ENCODE results near the gene SH2B3. TPM values are rescaled to one million over a fixed set of nuclear protein-coding genes. Genes with fewer than 3 reads are reported as not detected.
A peak's percentile ranks its signal among the peaks of the same experiment; 100 is the strongest.

The SH2B3 gene
- total and polyA plus RNA-seq, 2 experiments from 2014 or later, result 8.1 to 59.3 TPM

DNA sequence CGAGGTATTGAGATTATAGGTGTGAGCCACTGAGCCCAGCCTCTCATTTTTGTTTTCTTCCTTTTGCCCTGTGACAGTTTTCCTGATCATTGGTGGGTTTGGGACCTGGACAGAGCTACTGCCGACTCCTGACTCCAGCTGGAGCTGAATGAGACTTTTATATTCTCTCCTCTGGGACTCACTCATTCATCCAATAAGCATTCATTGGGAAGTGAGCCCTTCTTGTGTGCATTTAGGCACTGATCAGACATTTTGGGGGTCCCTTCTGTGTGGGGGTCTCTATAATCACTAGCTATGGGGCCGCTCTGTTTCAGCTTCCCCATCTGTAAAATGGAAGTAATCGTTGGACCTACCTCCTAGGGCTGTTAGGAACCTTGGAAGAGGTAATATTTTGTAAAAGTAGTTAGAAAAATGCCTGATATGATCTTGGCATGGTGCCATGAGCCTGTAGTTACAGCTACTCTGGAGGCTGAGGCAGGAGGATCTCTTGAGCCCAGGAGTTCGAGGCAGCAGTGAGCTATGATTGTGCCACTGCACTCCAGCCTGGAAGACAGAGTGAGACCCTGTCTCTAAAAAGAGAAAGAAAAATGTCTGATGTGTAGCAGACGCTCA is 7.2 kb downstream of the SH2B3 start:
- Histone ChIP-seq H3K36me3 (ENCODE audit: insufficient read depth) (no peaks in the 10 kb centered on the region), H3K27me3 (ENCODE audit: insufficient read depth) (no peaks in the 10 kb centered on the region), H2AFZ (no peak overlapping the region), H3K9me2 (ENCODE audit: insufficient read depth) (no peaks in the 10 kb centered on the region), H3F3A (replicated peaks; ENCODE audit: low read depth) (peaks cover 11% of the 10 kb centered on the region; the same call in 1 of the 2 replicates), H3K4me3 (peak overlapping the region; percentile 26), H4K20me1 (replicated peaks; ENCODE audit: insufficient read depth) (peaks cover 52% of the 10 kb centered on the region), H3K79me2 (replicated peaks; ENCODE audit: insufficient read depth) (peaks cover 100% of the 10 kb centered on the region), H3K4me1 (ENCODE audit: insufficient read depth) (peaks cover 63% of the 10 kb centered on the region), H3K27ac (ENCODE audit: low read depth) (peak overlapping the region; percentile 90), H3K4me2 (peak overlapping the region; percentile 69)
- Mint-ChIP-seq H3K27ac (peak overlapping the region; percentile 44), H3K4me3 (peak overlapping the region; percentile 14; the same call in 1 of the 3 replicates), H3K4me1 (peaks cover 66% of the 10 kb centered on the region), H3K36me3 (ENCODE audit: low read depth) (peaks cover 18% of the 10 kb centered on the region), H3K9me3 (no peaks in the 10 kb centered on the region), H3K27me3 (ENCODE audit: insufficient read depth, low read depth, poor library complexity) (peaks cover 16% of the 10 kb centered on the region)
- DNase-seq (ENCODE audit: low spot score) (no peak), ATAC-seq (no peak)
- TF ChIP-seq ETS1 (IDR thresholded peaks at IDR 0.05), result no peak
- no peak for TF ChIP-seq CREB1 (CRISPR knock-in tag; IDR thresholded peaks at IDR 0.05; ENCODE audit: low read depth)
- no peak for TF ChIP-seq NANOG (IDR thresholded peaks at IDR 0.05; ENCODE audit: borderline replicate concordance)
- TF ChIP-seq, protein P1, sequence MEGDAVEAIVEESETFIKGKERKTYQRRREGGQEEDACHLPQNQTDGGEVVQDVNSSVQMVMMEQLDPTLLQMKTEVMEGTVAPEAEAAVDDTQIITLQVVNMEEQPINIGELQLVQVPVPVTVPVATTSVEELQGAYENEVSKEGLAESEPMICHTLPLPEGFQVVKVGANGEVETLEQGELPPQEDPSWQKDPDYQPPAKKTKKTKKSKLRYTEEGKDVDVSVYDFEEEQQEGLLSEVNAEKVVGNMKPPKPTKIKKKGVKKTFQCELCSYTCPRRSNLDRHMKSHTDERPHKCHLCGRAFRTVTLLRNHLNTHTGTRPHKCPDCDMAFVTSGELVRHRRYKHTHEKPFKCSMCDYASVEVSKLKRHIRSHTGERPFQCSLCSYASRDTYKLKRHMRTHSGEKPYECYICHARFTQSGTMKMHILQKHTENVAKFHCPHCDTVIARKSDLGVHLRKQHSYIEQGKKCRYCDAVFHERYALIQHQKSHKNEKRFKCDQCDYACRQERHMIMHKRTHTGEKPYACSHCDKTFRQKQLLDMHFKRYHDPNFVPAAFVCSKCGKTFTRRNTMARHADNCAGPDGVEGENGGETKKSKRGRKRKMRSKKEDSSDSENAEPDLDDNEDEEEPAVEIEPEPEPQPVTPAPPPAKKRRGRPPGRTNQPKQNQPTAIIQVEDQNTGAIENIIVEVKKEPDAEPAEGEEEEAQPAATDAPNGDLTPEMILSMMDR (conservative IDR thresholded peaks at IDR 0.05; ENCODE audit: low read depth in 2 of 2), result no peak
- no peak for TF ChIP-seq ZNF462 (CRISPR knock-in tag; IDR thresholded peaks at IDR 0.05)
- TF ChIP-seq STAT1 (IDR thresholded peaks at IDR 0.05; ENCODE audit: unreplicated experiment), result no peak
- no peak for TF ChIP-seq REST (IDR thresholded peaks at IDR 0.05; ENCODE audit: unreplicated experiment)
- no peak for TF ChIP-seq EZH2phosphoT487 (IDR thresholded peaks at IDR 0.05; ENCODE audit: unreplicated experiment)
- TF ChIP-seq ZNF331 (CRISPR knock-in tag; IDR thresholded peaks at IDR 0.05; ENCODE audit: low read depth), result no peak
- TF ChIP-seq JUNB (IDR thresholded peaks at IDR 0.05; ENCODE audit: unreplicated experiment), result no peak

Data from GM23338 (cell line).